Breast epithelium (tissue), 4 donors: Measurements from ENCODE around the gene IPO9. TPM values are rescaled to one million over a fixed set of nuclear protein-coding genes. Genes with fewer than 3 reads are reported as not detected.
A peak's percentile ranks its signal among the peaks of the same experiment; 100 is the strongest.

Experiments used
- DNase-seq, 2 donors: peaks; one replicate each; pipeline ENCODE4 v3.0.0-alpha.2; 2019; ENCODE audit warnings: low spot score in 2 of 2
- H3K27ac ChIP-seq, 2 donors: fragments of 200-600 bp; sonication (generic) in 1 of 2; one replicate each; pipeline ENCODE4 v1.5.1; 2016 to 2019; ENCODE audit warnings: mild to moderate bottlenecking in 1 of 2
- H3K27me3 ChIP-seq, 2 donors: fragments of 200-600 bp; sonication (generic) in 1 of 2; one replicate each; pipeline versions ENCODE4 v1.5.1 to v1.6.0; 2017 to 2019; ENCODE audit warnings: control low read depth in 1 of 2, mild to moderate bottlenecking in 1 of 2
- H3K36me3 ChIP-seq: fragments of 200-600 bp; one replicate; pipeline ENCODE4 v1.5.1; 2019
- H3K4me1 ChIP-seq, 2 donors: fragments of 200-600 bp; sonication (generic); one replicate each; pipeline ENCODE4 v1.5.1; 2016 to 2019; ENCODE audit warnings: control low read depth in 1 of 2
- H3K4me3 ChIP-seq, 3 donors: fragments of 200-600 bp; sonication (generic); 1 replicate in 2 of 3; 2 replicates in 1 of 3; pipeline ENCODE4 v1.5.1; 2016 to 2019; ENCODE audit warnings: mild to moderate bottlenecking in 3 of 3, moderate library complexity in 2 of 3
- H3K9me3 ChIP-seq, 2 donors: fragments of 200-600 bp; sonication (generic) in 1 of 2; one replicate each; pipeline ENCODE4 v1.5.1; 2016 to 2019; ENCODE audit warnings: control low read depth in 1 of 2
- POLR2A ChIP-seq: fragments of 450-650 bp; IDR thresholded peaks from one replicate; pipeline ENCODE4 v1.6.1; 2016; ENCODE audit warnings: antibody characterized with exemption, mild to moderate bottlenecking, moderate library complexity
- POLR2AphosphoS5 ChIP-seq, 3 donors: sonication (generic); formaldehyde crosslinking; IDR thresholded peaks; one replicate each; pipeline ENCODE4 v1.6.1; 2017; ENCODE audit warnings: antibody characterized with exemption in 3 of 3
- intact Hi-C: fragments of 100-400 bp; cut with DNase I; formaldehyde crosslinking; loops from one replicate; pipeline ENCODE4 v1.15.1; 2023; ENCODE audit warnings: low total_unique reads
- total RNA-seq, 3 donors: library from RNA; depleted of rRNA; stranded (reverse); fragments of >200 nt; gene quantifications; one replicate each; pipeline ENCODE4 v1.1.0, GENCODE V29; 2016
- TF ChIP-seq, protein P1 (sequence below), 3 donors: fragments of 450-650 bp; IDR thresholded peaks; one replicate each; pipeline ENCODE4 v1.5.1; 2016 to 2017; ENCODE audit warnings: antibody characterized with exemption in 3 of 3, mild to moderate bottlenecking in 3 of 3, moderate library complexity in 3 of 3

The IPO9 gene
- total RNA-seq, 3 donors from 2014 or later = 15.2 to 21.3 (median 18.1) TPM

DNA sequence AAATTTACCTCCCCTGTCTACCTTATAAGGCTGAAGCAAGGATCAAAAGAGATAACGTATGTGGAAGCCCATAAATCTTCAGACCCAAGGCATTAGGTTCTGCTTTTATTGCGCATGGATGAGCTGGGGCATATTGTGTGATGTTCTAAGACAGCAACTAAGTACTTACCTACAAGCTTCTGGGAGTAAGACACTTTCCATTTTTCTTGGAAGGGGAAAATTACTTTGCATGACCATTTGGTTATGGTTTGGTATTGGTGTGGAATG lies 96.3 kb downstream of the IPO9 start:
- DNase-seq = no peak
- no peaks in the 10 kb centered on the region for H3K4me1 ChIP-seq
- no peak overlapping the region for H3K4me3 ChIP-seq
- H3K27ac ChIP-seq = no peak overlapping the region
- H3K27me3 ChIP-seq = no peaks in the 10 kb centered on the region
- intact Hi-C loops = no loop called here
- no peaks in the 10 kb centered on the region for H3K36me3 ChIP-seq
- no peaks in the 10 kb centered on the region for H3K9me3 ChIP-seq
- TF ChIP-seq, protein P1, sequence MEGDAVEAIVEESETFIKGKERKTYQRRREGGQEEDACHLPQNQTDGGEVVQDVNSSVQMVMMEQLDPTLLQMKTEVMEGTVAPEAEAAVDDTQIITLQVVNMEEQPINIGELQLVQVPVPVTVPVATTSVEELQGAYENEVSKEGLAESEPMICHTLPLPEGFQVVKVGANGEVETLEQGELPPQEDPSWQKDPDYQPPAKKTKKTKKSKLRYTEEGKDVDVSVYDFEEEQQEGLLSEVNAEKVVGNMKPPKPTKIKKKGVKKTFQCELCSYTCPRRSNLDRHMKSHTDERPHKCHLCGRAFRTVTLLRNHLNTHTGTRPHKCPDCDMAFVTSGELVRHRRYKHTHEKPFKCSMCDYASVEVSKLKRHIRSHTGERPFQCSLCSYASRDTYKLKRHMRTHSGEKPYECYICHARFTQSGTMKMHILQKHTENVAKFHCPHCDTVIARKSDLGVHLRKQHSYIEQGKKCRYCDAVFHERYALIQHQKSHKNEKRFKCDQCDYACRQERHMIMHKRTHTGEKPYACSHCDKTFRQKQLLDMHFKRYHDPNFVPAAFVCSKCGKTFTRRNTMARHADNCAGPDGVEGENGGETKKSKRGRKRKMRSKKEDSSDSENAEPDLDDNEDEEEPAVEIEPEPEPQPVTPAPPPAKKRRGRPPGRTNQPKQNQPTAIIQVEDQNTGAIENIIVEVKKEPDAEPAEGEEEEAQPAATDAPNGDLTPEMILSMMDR (IDR thresholded peaks at IDR 0.05) = no peak
- no peak for TF ChIP-seq POLR2A
- TF ChIP-seq POLR2AphosphoS5 (IDR thresholded peaks at IDR 0.05) = no peak

DNA sequence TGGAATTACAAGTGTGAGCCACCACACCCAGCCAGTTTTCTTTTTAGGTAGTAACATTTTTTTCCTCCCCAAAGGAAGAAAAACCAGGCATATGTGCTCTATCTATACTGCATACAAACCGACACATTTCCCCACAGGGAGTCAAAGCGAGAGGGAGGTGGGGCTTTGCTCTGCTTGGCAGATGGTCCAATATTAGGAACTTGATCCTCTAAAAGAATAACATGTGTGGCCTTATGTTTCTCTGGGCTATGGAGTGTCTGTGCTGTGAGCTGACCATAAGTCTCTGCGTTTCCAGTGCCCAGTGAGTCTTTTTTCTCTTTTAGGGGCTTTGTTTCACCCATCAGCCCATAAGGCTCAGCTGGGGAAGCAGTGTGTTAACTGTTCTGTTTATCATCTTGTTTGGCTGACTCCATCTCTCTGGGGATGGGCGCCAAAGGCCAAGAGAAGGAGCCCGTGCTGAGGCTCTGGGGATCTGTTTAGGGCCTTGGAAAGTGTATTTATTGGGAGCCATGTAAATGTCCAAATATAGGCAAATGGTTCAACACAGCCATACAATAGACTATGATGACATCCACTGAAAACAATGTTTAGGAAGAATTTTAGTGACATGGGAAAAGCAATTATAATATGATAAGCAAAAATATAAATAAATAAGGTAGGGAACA lies 97.2 kb downstream of the IPO9 start:
- intact Hi-C loops = no loop called here
- no peak overlapping the region for H3K4me3 ChIP-seq

DNA sequence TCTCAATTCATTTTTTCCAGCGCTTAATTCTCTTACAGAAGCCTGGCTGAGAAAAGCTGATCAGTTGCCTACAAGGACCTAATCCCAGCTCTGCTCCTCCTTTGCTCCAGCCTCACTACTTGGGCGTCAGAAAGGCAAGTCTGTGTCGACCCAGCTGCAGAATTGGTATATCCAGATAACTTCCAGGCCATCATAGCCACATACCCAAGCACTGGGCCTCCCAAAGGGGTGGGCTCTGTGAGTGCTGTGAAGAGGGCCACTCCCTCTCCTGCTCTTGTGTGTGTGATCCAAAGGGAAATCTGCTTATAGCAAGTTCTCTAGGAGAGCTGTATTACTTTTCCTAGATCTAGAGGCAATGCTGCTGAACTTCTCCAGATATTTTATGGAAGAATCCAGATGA lies 99.3 kb downstream of the IPO9 start:
- H3K27me3 ChIP-seq = no peaks in the 10 kb centered on the region
- no peaks in the 10 kb centered on the region for H3K9me3 ChIP-seq
- H3K4me3 ChIP-seq = no peak overlapping the region
- TF ChIP-seq POLR2A (no peak), POLR2AphosphoS5 (IDR thresholded peaks at IDR 0.05) (no peak)
- TF ChIP-seq, protein P1 (IDR thresholded peaks at IDR 0.05) = no peak
- no peaks in the 10 kb centered on the region for H3K36me3 ChIP-seq
- H3K4me1 ChIP-seq = no peaks in the 10 kb centered on the region
- intact Hi-C loops = no loop called here
- H3K27ac ChIP-seq = peak overlapping the region in 1 of 2 donors; percentile 2
- no peak for DNase-seq

More for the DNA sequence above, 97.2 kb downstream of the IPO9 start:
- no peaks in the 10 kb centered on the region for H3K4me1 ChIP-seq
- peak overlapping the region; percentile 13 to 26 for H3K27ac ChIP-seq
- no peak for DNase-seq
- H3K36me3 ChIP-seq = no peaks in the 10 kb centered on the region
- H3K9me3 ChIP-seq = no peaks in the 10 kb centered on the region
- H3K27me3 ChIP-seq = no peaks in the 10 kb centered on the region
- TF ChIP-seq, protein P1 (IDR thresholded peaks at IDR 0.05) = no peak
- TF ChIP-seq POLR2A (no peak), POLR2AphosphoS5 (IDR thresholded peaks at IDR 0.05) (no peak)

- Histone ChIP-seq H3K9me3 (no peaks in the 10 kb centered on the region), H3K27ac (no peak overlapping the region), H3K36me3 (no peaks in the 10 kb centered on the region), H3K4me1 (no peaks in the 10 kb centered on the region), H3K27me3 (no peaks in the 10 kb centered on the region), H3K4me3 (no peak overlapping the region)
- DNase-seq = no peak
- no peak for TF ChIP-seq POLR2AphosphoS5 (IDR thresholded peaks at IDR 0.05)
- TF ChIP-seq, protein P1 (IDR thresholded peaks at IDR 0.05) = no peak
- no peak for TF ChIP-seq POLR2A
- intact Hi-C loops = no loop called here
Observed at GRCh38 chr1:201930137-201930536, 101.2 kb downstream of the IPO9 start.

- H3K4me1 ChIP-seq = no peaks in the 10 kb centered on the region
- no peak for DNase-seq
- H3K9me3 ChIP-seq = no peaks in the 10 kb centered on the region
- intact Hi-C loops = no loop called here
- H3K4me3 ChIP-seq = no peak overlapping the region
- TF ChIP-seq POLR2A (no peak), POLR2AphosphoS5 (IDR thresholded peaks at IDR 0.05) (no peak)
- TF ChIP-seq, protein P1 (IDR thresholded peaks at IDR 0.05) = no peak
- H3K27ac ChIP-seq = no peak overlapping the region
- no peaks in the 10 kb centered on the region for H3K27me3 ChIP-seq
- no peaks in the 10 kb centered on the region for H3K36me3 ChIP-seq
Observed at GRCh38 chr1:201930803-201931202, 101.8 kb downstream of the IPO9 start.

Other genes with a start within 250 kb of the IPO9 start
- 10 to 100 TPM; 15.7 to 21.9 (median 20.3) TPM for gene SHISA4, start 59.7 kb downstream of the IPO9 start, total RNA-seq
- 10 to 100 TPM; 60.0 to 92.2 (median 87.2) TPM for gene LMOD1, start 117.4 kb downstream of the IPO9 start, total RNA-seq
- 10 to 100 TPM; 24.5 to 30.1 (median 26.2) TPM for gene TIMM17A, start 126.3 kb downstream of the IPO9 start, total RNA-seq
- gene RNPEP, start 153.5 kb downstream of the IPO9 start, total RNA-seq = 10 to 100 TPM; 43.0 to 66.7 (median 57.4) TPM
- gene ELF3, start 181.4 kb downstream of the IPO9 start, total RNA-seq = 1,000 to 10,000 TPM in 1 of 3 donors, 100 to 1,000 TPM in 1, 1 to 10 TPM in 1; 1.3 to 1,061 (median 367) TPM